Middle frontal gyrus (tissue), 1 donor: ENCODE results near the gene ACCSL.

ENCODE experiments used
- DNase-seq: peaks from one replicate; pipeline ENCODE4 v3.0.0-alpha.2; 2015; ENCODE audit warnings: low spot score; ENCODE audit errors: extremely low spot score

ACCSL gene

GRCh38 chr11:44047931-44048431, at the start of gene ACCSL:
ACCSL (plus strand) TSS chr11:44047981; CDS start chr11:44048037, 56 bp downstream.
- no peak for DNase-seq

GRCh38 chr11:43998308-43998707, 49.5 kb upstream of the ACCSL start:
- DNase-seq: no peak

DNA sequence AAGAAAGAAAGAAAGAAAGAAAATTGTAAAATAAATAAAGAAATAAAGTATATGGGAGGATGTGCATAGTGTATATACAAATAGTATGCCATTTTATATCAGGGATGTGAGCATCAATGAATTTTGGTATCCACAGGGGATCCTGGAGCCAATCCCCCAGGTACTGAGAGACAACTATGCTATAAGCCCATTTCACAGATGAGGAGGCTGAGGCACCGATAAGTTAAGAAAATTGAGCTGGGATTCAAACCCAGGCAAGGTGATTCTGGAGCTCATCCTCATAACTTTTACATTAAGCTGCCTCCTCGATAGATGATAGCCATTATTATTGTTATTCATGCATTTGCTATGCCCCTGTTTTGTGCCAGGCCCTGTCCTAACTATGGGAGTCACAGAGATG, 47.0 kb upstream of the ACCSL start:
- no peak for DNase-seq

GRCh38 chr11:44002191-44003093, 45.3 kb upstream of the ACCSL start:
- no peak for DNase-seq

DNA sequence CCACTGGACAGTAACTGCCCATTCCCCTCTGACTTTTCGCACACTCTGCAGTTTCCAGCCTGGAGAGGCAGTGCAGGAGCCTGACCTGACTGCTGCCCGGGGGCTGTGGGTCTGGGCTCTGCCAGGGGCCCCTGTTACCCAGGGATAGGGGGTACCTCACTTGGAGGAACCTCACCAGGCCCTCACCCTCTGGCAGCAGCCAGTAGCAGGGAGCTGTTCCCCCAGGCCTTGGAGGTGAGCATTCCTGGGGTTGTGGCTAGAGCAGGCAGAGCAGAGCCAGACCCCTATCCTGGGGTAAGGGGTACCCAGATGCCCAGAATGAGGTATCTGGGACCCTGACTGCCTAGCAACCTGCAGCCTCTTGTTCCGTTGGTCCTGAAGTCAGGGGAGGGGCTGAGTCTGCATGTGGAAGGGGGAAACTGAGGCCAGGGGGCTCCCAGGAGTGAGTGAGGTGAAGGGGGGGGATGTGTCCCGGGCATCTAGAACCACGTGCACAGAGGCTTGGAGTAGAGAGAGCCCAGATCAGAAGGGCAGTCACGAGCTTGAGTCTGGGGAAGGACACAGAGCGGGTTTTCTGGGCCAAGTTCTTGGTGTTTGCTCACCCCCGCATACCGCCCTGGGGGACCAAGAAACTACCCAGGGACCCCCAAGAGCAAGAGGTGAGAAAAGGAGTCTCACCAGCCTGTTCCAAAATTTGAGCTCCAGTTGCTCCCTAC, 43.9 kb upstream of the ACCSL start:
- no peak for DNase-seq

DNA sequence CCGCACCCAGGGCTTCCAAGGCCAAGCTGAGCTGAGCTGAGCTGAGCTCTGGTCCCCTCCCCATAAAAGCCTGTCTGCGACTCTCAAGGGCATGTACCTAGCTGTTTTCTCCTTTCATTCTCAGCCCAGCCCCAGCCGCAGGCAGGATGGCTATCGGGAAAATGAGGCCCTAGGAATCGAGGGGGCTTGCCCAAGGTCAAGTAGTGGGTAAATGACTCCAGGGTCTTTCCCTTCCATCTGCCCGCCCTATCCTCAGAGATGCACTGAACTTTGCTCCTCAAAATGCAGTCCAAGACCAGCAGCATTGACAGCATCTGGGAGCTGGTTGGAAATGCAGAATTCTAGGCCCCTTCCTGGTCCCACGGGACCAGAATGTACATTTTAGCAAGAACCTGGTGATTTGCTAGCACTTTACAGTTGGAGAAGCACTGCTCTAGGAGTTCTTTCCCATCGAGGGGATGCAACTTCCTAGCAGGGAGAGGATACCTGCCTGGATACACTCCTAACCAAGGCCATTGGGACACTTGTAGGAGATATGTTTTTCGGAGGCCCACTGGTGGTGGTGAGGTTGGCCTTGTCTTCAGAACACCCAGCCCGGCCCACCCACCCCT, 43.2 kb upstream of the ACCSL start:
- no peak for DNase-seq

GRCh38 chr11:44005063-44005701, 42.6 kb upstream of the ACCSL start:
- no peak for DNase-seq

DNA sequence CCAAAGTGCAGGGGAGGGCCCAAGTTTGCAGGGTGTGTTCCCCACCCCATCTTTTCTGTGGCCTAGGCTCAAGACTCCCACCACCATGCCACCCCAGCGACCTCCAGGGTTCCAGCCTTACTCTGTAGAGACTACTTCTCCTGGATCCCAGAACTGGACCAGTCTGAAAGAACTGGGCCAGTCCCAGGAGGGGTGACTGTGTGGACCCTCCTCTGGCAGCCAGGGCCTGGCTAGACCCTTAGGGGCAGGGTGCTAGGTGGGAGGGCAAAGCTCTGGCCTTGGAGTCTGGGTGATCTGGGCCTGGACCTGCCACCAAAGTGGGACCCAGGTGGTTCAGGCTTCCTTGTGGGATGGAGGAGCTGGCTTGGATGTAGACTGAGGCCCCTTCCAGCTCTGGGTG, 41.8 kb upstream of the ACCSL start:
- DNase-seq: no peak

- DNase-seq: no peak
These were observed 40.8 kb upstream of the ACCSL start for GRCh38 chr11:44006917-44007361.

GRCh38 chr11:44007481-44008087, 40.2 kb upstream of the ACCSL start:
- no peak for DNase-seq

- DNase-seq: no peak
These were observed 39.7 kb upstream of the ACCSL start for GRCh38 chr11:44008088-44008501.

- no peak for DNase-seq
These were observed 39.1 kb upstream of the ACCSL start for GRCh38 chr11:44008698-44009097.

DNA sequence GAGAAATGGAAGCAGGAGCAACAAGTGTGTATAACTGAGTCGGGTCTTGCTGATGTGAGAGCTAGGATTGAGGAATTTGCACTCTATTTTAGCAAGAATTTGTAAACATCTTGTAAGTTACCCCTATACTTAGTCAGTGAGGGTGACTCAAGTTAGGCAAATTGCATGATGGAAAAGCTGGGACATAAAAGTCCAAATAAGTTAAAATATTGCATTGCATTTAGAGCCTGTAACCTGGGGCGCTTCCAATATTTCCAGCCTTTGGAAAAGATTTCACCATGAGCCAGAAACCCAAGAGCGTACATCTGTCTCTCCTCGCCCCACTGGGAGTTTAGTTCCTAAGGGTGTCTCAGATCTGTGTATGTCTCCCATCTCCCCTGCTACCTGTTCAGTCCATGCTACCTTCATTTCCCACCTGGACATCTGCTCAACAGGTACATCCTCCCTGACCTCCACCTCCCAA, 37.0 kb upstream of the ACCSL start:
- DNase-seq: no peak

GRCh38 chr11:44011797-44012196, 36.0 kb upstream of the ACCSL start:
- no peak for DNase-seq

DNA sequence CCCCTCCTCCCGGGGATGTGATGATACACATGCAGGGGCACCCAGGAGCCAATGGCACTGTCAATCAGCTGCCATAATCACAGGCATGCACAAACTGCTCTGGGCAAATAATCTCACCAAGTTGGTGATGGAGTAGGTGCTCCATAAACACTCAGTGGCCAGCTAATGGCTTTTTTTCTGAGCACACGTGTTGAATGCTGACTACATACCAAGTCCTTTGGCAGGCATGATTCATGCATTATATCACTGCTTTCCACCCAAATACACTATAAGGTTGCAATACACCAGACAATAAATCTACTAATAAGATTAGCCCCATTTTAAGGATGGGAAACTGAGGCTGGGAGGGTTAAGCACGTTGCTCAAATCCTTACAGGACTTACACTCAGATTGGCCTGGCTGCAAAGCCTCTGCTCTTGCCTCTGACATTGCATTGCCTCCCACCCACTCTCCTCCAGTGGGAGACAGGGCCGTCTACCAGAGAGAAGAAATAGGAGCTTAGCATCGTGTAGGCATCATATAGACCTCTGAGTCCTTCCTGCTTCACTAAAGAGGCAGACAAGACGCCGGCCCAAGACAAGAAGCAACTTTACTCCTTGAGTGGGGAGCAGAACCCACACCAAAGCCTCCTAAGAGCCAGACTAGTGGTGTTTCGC, 32.7 kb upstream of the ACCSL start:
- no peak for DNase-seq

- DNase-seq: no peak
These were observed 32.2 kb upstream of the ACCSL start for GRCh38 chr11:44015624-44016007.

GRCh38 chr11:44016131-44016530, 31.6 kb upstream of the ACCSL start:
- no peak for DNase-seq

DNA sequence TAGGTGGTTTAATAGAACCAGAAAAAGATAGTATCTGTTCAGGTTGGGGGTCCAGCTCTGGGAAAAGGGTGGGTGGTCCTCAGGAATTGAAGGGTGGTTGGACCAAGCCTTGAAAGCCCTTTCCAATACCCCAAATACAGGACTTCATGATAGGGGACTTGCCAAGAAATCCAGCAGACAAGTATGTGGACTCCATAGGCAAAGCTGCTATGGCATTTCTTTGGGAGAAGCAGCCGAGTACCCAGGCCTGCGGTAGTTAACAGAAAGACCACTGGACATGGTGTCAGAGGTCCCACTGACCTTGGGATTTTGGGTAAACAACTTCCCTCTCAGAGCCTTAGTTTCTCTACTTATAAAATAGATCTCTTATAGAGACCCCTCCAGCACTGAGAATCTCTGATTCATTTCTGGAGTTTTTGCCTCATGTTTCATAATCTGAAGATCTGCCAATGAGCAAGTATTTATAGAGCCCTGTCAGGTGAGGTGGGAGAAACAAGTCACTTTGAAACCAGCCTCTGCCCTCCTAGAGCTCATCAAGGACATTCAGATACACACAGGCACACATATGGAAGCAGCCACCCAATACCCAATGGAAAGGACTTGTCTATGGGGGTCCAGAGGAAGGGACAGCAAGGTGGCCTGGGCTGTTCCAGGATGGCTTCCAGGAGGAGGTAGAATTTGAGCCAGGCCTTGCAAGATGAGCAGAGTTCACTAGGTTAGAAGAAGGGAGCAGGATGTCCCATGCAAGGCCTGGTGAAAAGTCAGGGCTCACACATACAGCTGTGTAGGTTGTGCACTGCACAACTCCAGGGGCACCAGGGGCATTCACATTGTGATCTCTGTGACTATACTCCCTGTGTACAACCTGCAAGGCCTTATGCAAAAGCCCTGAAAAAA, 31.0 kb upstream of the ACCSL start:
- no peak for DNase-seq

DNA sequence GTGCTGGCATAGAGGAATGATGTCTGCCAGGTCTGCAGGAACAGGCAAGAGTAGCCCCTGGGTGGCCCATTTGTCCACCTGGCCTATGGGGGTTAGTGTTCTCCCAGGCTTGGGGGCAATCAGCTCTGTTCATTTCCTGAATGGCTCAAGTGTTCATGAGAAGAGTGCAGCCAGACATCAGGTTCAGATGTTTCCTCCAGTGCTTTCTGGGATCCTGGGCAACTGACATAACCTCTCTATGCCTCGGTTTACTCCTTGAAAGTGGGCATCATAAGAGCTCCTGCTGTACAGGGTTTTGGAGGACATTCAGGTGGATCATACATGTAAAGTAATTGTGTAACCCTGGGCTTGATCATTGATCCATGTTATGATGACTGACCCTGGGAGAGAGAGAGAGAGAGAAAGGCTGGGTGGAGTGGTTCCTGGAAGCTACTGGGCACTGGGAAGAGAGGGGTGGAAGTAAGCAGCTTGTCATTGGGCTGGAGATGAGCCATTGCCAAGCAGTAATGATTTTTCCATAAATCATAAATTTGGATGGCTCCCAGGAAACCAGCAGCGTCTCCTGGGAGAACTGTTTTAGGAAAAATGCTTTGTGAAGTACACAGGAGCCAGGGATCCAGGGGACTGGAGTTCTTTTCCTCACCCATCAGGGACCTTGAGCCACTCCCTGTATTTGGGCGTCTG, 30.2 kb upstream of the ACCSL start:
- no peak for DNase-seq
